ENCODE measurements around the gene PAK6.

- TF ChIP-seq CTCF (conservative IDR thresholded peaks at IDR 0.05; ENCODE audit: low read depth, low read length): no peak
- no peak for TF ChIP-seq EZH2 (IDR thresholded peaks at IDR 0.05; ENCODE audit: low read length, unreplicated experiment)
- TF ChIP-seq EZH2phosphoT487 (IDR thresholded peaks at IDR 0.05; ENCODE audit: borderline replicate concordance, low read length): no peak
These were observed 39.2 kb downstream of the PAK6 start for GRCh38 chr15:40278026-40278425.
